ENCODE data around the gene TMIE.
"Not testable (repeated sequence)": the region's sequence is repeated elsewhere in the genome, so short reads cannot be mapped to it uniquely, and the experiment has no call there.

The TMIE gene

DNA sequence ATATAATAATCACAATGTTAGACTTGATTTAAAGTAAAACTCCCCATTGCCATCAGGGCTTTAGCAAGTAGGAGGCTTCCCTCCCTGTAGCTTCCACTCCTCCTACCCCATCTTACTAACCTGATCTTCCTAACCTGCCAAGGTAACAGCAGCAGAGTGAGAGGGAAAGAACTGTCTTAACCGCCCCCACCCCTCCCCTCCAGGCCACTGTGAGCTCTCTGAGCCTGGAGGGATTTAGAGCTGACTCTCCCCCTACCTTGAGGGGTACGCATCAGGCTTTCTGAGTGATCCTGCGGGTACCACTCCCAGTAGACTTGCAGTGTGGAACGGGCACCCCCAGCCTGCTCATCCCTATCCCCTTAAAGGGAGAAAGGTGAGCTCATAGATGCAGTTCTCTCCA is 27.8 kb downstream of the TMIE start:
- DNase-seq = no peak

DNA sequence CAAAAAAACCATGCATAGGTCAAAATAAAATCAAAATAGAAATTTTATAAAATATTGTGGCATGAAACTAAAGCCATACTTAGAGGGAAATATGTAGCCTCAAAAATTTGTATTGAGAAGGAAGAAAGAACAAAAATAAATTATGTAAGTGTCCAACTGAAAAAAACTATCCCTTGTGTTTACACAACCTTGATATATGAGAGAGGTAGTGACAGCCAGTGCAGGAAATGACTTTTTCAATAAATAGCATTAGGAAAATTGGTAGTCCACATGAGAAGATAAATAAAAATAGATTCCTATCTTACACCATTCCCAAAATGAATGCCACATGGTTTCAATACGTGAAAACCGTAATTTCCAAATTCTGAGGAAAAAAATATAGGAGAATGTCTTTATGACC is 29.6 kb downstream of the TMIE start:
- DNase-seq = no peak

- DNase-seq = no peak
Observed at GRCh38 chr3:46731795-46732194, 30.6 kb downstream of the TMIE start.

- no peak for DNase-seq
Observed at GRCh38 chr3:46733026-46733800, 32.0 kb downstream of the TMIE start.

GRCh38 chr3:46734773-46735172 is 33.6 kb downstream of the TMIE start:
- no peak for DNase-seq

DNA sequence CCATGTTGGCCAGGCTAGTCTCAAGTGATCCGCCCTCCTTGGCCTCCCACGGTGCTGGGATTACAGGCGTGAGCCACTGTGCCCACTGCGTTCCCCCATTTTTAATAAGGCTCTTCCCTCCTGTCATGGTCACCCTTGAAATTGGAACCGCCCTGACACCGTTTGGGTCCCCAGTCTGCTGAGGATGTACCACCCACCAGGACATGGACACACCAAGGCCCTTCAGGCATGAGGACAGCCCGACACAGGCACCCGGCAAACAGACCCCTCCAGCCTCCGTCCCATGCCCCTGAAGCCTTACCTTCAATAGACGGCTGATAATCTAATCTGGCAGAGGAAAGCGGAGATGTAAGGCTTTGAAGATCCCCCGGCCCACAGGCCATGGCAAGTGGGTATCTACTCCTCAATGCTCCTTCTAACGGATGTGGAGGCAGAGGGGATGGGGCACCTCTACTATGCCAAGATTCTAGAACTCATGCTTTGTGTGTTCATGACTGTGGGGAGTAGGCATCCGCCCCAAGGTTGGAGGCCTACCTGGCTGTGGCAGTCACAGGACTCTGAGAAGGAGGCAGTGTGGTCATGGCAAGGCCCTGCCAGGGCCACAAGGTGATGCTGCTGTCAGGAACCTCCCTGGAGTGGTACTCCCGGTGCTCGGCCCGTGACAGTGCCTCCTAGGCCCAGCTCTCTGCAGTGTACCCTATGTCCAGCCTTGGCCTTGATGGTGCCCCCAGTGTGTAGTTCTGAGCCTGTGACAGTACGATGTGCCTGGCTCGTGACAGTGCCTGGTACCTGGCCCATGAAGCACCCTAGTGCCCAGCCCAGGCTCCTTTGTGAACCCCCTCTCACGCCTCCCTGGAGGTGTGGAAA is 35.0 kb downstream of the TMIE start:
- no peak for DNase-seq

GRCh38 chr3:46737329-46737731 is 36.1 kb downstream of the TMIE start:
- DNase-seq = no peak

DNA sequence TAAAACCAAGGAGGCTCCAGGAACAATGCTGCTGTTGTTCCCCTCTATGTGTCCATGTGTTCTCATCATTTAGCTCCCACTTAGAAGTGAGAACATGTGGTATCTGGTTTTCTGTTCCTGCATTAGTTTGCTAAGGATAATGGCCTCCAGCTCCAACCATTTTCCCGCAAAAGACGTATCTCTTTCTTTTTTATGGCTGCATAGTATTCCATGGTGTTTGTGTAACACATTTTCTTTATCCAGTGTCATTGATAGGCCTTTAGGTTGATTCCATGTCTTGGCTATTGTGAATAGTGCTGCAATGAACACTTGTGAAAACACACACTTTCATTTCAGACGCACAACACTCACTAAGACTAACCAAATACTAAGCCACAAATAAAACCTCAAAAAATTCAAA is 38.4 kb downstream of the TMIE start:
- DNase-seq = not testable (repeated sequence)

DNA sequence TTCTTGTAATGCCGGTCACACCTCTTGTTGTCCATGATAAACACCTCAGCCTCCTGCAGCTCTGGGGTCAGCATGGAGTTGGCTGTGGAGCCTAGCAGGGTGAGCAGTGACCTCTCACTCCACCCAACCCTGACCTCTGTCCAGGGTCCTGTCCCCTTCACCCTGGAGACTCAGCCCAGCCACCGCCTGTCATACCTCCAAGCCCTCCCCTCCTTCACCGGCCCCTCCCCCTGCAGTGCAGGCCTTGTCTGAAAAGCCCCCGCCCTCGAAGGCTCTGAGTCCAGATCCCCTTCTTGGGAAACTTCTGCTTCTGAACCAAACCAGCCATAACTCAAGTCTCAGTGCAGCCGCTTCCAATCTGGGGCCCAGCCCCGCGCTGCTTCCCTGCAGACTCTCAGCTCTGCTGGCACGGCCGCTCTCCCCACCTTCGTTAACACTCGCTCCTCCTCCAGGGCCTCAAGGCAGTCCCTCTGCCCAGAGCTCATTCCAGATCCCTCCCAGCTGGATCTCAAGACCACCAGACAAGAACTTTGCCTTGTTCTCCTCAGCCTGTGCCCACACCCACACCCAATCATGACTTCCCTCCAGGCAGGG is 41.9 kb downstream of the TMIE start:
- no peak for DNase-seq

DNA sequence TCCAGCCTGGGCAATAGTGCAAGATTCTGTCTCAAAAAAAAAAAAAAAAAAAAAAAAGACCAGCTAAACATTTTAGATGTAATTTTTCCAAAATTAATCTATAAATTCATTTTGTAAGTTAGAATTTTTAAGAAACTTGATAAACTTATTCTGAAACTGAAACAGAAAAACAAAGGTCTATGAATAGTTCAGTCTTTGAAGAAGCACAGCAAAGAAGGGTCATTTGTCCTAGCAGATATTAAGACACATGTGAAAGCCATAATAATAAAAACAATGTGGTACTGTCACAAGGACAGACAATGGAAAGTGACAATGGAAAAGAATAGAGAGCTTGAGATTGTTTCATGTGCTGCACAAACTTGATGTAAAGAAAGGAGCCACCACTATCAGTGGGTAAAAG is 45.5 kb downstream of the TMIE start:
- DNase-seq = no peak

DNA sequence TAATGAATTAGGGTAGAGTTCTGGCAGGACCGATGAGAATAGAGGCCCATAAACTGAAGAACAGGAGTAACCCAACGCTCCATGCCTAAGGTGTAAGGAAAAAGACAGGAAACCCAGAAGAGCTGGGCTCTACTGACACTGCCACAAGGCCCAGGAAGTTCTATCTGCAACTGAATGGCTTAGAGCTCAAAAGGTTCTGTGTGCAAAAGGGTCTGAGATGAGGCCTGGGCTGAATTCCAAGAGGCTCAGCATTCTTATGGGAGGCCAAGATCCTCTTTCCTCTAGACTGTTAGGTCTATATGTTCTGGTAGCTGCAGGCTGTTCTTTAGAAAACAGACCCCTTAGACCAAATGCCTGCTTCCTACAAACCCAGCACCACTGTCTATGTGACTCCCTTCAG is 47.0 kb downstream of the TMIE start:
- DNase-seq = no peak

GRCh38 chr3:46749129-46749528 is 47.9 kb downstream of the TMIE start:
- DNase-seq = no peak

DNA sequence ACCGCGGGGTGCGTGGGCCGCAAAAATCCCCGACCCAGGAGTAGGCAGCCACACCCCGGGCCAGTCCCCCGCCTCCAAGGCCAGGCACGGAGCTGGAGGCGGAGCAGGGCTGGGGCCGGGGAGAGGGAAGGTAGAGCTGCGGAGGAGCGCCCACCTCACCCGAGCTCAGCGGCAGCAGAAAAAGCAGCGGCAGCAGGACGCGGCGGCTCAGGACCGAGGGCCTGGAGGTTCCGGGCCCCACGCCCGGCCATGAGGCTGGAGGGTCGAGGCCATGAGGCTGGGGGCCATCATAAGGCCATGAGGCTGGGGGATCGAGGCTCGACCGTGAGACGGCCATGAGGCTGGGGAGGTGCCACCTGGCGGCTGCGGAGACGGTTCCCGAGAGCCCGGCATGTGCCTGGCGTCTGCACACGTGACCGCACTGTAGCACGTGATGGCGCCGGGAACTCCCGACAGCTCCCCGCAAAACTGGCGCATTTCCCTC is 49.4 kb downstream of the TMIE start:
- DNase-seq = no peak

DNA sequence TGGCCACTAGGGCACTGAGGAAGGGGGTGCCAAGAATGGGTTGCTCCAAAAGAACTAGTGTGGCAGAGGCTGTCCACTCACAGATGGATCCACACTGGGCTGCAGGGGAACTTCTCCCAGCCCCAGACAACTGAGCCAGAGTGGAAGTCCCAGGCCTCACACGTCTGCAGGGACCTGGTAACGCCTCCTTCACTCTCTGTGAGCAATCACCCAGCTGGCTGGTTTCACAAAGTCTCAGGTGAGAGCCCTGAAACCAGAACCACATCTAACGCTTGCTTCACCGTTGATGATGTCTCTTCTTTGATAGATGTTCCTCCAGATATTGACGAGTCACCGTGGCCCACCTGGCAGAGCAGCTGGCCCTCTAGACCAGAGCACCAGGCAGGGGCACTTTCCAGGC is 51.9 kb downstream of the TMIE start:
- DNase-seq = not testable (repeated sequence)

GRCh38 chr3:46755646-46756045 is 54.5 kb downstream of the TMIE start:
- DNase-seq = no peak

- DNase-seq = no peak
Observed at GRCh38 chr3:46756642-46757041, 55.5 kb downstream of the TMIE start.

- no peak for DNase-seq
Observed at GRCh38 chr3:46759239-46760167, 58.3 kb downstream of the TMIE start.
